SKM-1 treated with dmso at 0.1 percent for 144 hours (cell line): ENCODE data around the gene TFRC.
"Not testable (repeated sequence)": the region's sequence is repeated elsewhere in the genome, so short reads cannot be mapped to it uniquely, and the experiment has no call there.

Source experiments
- DNase-seq: peaks from one replicate; lab custom pipeline; 2025; ENCODE audit not compliant: unreplicated experiment; lab: John Stamatoyannopoulos, UW

The TFRC gene

DNA sequence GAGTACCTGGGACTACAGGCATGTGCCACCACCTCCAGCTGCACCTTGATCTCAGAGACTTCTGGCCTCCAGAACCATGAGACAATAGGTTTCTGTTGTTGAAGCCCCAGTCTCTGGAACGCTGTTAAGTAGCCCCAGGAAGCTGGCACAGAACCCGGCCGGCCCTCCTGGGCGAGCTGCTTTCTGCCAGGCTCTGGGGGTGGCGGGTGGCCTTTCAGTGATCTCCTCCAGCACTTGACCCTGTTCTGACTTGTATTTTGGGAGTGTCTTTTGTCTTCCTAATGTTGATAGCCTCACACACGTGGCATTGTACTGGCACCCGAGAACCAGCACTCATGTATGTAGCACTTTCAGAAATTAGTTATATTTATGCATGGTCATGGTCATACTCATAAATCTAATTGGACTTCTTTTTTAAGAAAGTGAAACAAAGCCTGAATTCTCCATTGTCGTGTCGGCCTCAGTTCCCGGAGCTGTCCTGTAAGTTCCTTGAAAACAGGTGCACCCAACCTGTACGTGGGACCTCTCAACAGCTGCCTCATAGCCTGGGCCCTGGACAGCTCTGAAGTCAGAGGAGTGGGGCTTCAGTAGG is 74.0 kb downstream of the TFRC start:
- DNase-seq: no peak

DNA sequence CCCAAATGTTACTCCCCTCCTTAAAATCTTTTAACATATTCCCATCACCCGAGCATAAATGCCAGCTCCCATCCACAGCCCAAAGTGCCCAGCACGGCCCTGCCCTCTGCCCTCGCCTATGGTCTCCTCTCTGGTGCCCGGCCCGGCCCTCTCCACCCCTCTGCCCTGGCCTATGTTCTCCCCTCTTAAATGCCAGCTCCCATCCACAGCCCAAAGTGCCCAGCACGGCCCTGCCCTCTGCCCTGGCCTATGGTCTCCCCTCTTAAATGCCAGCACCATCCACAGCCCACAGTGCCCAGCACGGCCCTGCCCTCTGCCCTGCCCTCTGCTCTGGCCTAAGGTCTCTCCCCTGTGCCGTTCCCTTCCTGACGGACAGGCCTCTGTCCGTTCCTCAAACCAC is 76.6 kb downstream of the TFRC start:
- not testable (repeated sequence) for DNase-seq

DNA sequence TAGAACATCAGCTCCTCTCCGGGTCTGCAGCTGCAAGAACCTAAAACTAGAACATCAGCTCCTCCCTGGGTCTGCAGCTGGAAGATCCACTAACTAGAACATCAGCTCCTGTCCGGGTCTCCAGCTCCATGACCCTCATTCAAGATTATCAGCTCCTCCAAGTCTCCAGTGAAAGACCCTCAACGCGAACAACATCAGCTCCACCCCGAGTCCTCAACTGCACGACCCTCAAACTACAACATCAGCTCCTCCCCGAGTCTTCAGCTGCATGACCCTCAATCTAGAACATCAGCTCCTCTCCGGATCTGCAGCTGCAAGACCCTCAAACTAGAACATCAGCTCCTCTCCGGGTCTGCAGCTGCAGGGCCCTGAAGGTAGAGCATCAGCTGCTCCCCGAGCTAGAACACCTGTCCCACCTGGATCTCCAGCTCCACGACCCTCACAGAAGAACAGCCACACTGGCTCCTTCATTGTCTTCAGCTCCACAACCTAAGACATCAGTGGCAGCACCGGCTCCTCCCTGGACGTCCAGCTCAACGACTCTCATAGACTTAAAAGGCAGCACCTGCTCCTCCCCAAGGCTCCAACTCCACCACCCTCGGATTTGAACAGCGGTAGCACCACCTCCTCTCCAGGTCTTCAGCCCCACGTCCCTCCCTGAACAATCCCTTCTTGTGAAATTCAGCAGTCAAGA is 77.4 kb downstream of the TFRC start:
- DNase-seq: not testable (repeated sequence)

DNA sequence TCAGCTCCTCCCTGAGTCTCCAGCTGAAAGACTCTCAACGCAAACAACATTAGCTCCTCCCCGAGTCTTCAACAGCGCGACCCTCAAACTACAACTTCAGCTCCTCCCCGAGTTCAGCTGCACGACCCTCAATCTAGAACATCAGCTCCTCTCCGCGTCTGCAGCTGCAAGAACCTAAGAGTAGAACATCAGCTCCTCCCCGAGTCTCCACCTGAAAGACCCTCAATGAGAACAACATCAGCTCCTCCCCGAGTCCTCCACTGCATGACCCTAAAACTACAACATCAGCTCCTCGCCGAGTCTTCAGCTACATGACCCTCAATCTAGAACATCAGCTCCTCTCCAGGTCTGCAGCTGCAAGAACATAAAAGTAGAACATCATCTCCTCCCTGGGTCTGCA is 78.3 kb downstream of the TFRC start:
- DNase-seq: no peak

DNA sequence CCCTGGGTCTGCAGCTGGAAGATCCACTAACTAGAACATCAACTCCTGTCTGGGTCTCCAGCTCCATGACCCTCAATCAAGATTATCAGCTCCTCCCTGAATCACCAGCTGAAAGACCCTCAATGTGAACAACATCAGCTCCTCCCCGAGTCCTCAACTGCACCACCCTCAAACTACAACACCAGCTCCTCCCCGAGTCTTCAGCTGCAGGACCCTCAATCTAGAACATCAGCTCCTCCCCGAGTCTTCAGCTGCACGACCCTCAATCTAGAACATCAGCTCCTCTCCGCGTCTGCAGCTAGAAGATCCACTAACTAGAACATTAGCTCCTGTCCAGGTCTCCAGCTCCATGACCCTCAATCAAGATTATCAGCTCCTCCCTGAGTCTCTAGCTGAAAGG is 79.2 kb downstream of the TFRC start:
- not testable (repeated sequence) for DNase-seq

DNA sequence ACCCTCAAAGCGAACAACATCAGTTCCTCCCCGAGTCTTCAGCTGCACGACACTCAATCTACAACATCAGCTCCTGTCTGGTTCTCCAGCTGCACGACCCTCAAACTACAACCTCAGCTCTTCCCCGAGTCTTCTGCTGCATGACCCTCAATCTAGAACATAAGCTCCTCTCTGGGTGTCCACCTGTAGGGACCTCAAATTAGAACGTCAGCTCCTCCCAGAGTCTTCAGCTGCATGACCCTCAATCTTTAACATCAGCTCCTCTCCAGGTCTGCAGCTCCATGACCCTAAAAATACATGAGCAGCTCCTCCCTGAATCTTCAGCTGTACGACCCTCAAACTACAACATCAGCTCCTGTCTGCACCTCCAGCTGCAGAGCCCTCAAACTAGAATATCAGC is 80.7 kb downstream of the TFRC start:
- not testable (repeated sequence) for DNase-seq

DNA sequence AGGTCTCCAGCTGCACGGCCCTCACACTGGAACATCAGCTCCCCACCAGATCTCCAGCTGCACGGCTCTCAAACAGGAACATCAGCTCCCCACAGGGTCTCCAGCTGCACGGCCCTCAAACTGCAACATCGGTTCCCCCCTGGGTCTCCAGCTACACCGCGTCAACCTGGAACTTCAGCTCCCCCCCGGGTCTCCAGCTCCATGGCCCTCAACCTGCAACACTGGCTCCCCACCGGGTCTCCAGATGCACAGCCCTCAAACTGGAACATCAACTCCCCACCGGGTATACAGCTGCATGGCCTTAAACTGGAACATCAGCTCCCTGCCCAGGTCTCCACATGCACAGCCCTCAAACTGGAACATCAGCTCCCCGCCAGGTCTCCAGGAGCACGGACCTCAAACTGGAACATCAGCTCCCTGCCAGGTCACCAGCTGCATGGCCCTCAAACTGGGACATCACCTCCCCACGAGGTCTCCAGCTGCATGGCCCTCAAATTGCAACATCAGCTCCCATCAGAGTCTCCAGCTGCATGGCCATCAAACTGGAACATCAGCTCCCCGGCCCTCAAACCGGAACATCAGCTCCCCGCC is 81.4 kb downstream of the TFRC start:
- not testable (repeated sequence) for DNase-seq

DNA sequence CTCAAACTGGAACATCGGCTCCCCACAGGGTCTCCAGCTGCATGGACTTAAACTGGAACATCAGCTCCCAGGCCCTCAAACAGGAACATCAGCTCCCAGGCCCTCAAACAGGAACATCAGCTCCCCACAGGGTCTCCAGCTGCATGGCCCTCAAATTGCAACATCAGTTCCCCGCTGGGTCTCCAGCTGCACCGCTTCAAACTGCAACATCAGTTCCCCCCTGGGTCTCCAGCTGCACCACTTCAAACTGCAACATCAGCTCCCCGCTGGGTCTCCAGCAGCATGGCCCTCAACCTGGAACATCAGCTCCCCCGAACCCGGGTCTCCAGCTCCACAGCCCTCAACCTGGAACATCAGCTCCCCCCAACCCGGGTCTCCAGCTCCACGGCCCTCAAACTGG is 82.0 kb downstream of the TFRC start:
- DNase-seq: no peak
